GM12874 (cell line): ENCODE results near the gene PRKCZ.

Source experiments
- CTCF ChIP-seq: IDR thresholded peaks from 2 replicates; pipeline ENCODE4 v1.5.1; 2011; ENCODE audit warnings: low read depth, mild to moderate bottlenecking, control low read depth, low read length, moderate library complexity; ENCODE audit not compliant: insufficient read depth

PRKCZ gene

DNA sequence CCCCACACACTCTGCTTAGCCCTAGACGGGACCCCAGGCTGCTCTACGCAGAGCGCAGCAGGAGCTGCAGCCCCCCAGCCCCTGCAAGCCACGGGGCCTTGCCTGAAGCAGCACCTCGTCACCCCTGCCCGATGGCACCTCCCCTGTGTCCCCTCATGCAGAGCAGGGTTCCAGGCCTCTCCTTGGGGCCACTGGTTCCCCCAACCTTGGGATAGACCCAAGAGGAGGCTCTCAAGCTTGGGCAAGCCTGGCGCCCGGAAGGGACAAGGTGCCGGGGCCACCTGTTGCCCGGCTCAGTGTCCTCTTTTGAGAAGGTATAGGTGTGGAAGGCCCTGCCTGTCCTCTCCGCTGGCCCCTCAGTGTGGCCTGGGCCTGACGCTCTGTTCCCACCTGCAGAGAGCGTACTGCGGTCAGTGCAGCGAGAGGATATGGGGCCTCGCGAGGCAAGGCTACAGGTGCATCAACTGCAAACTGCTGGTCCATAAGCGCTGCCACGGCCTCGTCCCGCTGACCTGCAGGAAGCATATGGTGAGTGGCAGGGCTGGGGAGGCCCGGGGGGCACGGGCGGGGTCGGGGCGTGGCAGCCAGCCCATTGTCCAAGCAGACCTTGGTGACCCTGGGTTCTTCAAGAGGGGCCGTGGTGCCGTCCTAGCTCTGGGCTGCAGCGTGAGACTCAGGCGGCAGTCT lies 93.7 kb downstream of the PRKCZ start:
- no peak for TF ChIP-seq CTCF

- TF ChIP-seq CTCF = no peak
These were observed 94.4 kb downstream of the PRKCZ start for GRCh38 chr1:2144501-2145090.

DNA sequence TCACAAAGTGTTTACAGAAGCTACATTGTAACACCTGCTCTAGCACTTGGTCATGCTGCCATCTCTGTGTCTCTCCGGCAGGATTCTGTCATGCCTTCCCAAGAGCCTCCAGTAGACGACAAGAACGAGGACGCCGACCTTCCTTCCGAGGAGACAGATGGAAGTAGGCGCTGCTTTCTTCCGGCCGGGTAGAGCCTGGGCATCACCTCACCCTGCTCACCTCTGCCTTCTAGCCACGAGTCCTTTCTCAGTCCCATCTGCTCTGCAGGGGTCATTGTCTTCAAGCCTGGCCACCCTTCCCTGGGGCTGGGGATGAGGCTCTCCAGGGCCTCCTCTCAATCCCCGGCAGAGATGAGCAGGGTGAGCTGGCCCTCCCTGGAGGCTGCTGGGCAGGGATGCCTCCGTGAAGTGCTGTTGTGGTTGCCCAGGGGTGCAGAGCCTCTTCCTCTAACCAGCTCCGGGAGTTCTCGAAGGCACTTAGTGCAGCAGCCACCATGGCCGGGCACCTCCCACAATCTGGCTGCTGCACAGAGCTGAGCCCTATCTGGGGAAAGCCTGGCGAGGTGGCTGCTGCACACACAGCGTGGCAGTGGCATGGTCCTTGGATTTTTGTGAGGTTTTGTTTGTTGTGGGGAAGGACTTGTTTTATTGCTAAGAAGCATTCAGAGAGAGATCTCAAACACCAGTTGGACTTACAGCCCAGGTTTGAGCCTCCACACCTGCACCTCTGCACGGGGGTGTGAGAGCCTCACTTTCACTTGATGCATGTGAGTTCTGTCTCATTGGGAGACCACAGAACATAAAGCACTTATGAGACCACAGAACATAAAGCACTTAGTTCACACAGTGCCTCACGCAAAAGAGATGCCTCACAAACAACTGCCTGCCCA lies 96.0 kb downstream of the PRKCZ start:
- TF ChIP-seq CTCF = no peak

DNA sequence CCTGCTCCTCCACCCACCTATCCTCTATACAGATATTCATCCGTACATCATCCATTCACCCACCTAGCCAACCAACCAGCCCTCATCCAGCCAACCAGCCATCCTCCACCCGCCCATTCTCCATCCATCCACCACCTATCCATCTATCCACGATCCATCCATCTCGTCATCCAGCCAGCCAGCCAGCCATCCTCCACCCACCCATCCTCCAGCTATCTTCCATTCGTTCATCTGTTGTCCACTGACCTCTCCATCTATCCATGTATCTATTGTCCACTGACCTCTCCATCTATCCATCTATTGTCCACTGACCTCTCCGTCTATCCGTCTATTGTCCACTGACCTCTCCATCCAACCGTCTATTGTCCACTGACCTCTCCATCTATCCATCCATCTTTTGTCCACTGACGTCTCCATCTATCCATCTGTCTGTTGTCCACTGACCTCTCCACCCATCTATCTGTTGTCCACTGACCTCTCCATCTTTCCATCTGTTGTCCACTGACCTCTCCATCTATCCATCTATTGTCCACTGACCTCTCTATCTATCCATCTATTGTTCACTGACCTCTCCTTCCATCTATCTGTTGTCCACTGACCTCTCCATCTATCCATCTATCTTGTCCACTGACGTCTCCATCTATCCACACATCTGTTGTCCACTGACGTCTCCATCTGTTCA lies 96.8 kb downstream of the PRKCZ start:
- TF ChIP-seq CTCF = no peak

GRCh38 chr1:2148691-2149090 lies 98.5 kb downstream of the PRKCZ start:
- no peak for TF ChIP-seq CTCF

GRCh38 chr1:2150801-2151200 lies 100.6 kb downstream of the PRKCZ start:
- no peak for TF ChIP-seq CTCF

- TF ChIP-seq CTCF = no peak
These were observed 101.0 kb downstream of the PRKCZ start for GRCh38 chr1:2151252-2151651.
